Umbilical cord (tissue), 2 donors: Measurements from ENCODE around the gene TNIP2. TPM values are rescaled to one million over a fixed set of nuclear protein-coding genes. Genes with fewer than 3 reads are reported as not detected.
"Not testable (repeated sequence)": the region's sequence is repeated elsewhere in the genome, so short reads cannot be mapped to it uniquely, and the experiment has no call there.

Source experiments
- DNase-seq: peaks from one replicate; pipeline ENCODE4 v3.0.0-alpha.2; 2015; ENCODE audit warnings: low spot score
- total RNA-seq: library from RNA; depleted of rRNA; stranded (reverse); fragments of >200 nt; gene quantifications from one replicate; pipeline ENCODE4 v1.2.3, GENCODE V29; 2014; ENCODE audit warnings: low replicate concordance; ENCODE audit not compliant: insufficient read depth

Gene TNIP2
- total RNA-seq, 1 donor from 2014 or later = 25.5 TPM

DNA sequence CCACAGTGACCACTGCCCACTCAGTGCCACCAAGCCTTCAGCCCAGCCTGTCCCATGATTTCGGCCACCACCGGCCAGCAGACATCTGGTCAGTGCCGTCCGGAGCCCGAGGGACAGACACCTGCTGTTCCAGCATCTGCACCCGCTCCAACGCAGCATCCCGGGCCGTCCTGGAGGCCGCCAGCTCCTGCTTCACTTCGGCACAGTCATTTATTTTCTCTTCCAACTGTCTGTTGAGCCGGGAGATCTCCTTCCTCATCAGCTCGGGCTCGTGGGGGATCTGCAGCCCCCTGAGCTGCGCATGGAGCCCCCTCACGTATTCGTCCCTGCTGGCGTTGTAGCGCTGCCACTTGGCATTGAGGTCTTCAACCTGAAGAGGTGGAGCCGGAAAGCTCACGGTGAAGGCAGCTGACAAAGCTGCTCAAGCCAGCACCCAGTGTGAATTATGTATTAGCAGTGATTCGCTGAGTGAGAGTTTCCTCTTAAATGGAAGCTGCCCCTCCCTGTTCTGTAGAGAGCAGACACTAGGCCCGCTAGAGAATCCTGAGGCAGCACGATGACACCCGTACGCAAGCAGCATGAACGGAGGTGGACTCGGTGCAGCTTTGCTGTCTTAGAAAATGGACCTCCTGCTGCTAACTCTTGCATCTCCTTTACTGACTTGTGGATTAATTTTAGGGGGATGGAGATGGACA, 11.4 kb downstream of the TNIP2 start:
- no peak for DNase-seq

DNA sequence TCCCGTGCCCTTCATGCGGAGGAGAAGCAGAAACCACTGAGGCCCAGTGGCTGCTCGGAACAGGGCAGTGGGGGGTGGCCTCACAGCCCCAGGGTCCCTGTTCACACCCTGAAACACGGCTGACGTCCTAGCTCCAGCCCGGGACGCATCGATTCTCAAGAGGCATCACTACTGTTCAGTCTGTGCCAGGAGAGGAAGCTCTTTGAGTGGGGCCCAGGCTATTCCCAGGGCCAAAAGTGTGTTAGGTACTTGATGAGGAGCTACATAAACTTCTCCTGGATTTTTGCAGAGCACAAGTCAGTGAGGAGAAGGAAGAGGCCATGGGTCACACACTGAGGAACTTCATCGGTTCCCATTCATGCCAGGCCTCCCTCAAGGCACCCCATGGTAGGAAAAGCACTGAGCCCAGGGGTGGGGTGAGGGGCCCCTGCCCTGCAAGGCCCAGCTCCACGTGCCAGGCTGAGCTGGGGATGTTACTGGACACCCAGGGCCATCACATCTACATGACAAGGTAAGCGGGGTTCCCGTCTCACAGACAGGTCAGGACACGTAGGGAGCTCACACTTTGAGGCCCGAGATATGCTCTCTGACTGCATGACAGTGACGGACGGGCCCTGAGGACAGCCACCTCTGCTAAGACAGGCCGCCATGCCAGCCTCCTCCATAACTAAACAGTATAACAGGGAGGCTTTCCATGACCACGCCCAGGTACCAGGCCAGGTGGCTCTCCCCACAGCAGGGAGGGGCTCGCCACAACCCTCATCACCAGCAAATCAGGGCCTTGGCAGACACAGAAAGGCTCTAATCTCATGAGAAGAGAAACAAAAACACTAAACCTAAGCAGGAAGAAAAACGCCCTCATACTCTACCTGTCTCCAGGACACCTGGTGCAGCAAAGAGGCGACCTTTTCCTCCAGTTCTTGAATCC, 12.4 kb downstream of the TNIP2 start:
- DNase-seq = no peak

DNA sequence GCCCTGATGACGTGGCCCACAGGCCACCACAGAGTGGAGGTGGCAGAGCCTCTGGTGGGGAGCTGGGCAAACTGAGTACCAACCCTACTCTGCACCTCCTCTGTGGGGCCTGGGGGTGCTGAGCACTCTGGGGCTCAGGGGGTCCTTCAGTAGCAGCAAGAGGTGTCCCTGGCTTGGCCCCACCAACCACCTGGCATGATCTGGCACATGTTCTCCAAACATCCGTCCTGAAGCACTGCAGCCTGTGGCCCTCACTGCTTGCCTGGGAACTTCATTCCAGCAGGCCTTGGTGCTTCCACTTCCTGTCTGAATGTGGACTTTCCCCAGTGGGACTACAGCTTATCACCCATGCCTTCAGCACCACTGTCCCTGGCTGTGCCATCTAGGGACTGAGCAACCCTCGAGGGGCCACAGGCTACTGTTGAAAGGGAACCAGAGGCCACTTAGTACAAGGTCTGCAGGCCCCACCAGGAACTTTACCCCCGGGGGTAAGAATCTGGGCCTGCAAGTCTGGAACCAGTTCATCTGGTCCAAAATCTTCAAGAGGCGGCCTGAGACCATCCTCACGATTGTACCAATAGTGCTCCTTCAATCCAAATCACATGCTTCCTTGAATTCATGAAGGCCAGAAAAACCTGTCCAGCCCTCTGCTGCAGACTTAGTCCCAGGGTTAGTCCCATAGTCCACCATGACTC, 13.2 kb downstream of the TNIP2 start:
- no peak for DNase-seq

DNA sequence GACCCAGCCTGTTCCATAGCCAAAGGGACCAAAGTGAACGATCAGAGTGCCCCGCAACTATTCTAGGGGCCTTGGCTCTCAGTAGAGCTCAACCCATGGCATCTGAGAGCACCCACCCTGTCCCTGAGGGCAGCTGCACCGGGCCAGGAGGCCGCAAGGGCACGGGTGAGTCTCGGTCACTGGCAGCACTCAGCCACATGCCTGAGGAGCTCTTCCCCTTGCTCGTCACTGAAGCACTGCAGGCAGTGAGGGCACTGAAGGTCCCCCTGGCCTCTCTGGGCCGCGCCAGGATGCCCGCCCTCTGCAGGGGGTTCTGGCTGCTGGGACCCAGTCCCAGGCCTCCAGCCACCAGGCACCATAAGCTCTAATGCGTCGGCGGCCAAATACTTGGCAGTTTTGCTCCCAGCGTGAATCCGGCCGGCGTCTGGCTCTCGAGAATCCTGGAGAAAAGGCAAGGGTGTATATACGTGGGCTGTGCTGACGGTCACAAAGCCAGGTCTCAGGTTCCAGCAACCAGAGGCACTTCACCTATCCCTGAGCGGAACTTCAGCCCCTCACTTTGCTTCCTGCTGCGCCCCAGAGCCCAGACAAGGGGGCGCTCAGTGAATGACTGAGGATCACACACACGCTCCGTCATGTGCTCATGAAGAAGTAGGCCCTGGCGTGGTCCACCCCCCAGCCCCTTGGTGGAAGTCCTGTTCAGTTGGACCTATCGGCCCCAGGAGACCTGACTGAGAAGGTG, 13.9 kb downstream of the TNIP2 start:
- DNase-seq = no peak

DNA sequence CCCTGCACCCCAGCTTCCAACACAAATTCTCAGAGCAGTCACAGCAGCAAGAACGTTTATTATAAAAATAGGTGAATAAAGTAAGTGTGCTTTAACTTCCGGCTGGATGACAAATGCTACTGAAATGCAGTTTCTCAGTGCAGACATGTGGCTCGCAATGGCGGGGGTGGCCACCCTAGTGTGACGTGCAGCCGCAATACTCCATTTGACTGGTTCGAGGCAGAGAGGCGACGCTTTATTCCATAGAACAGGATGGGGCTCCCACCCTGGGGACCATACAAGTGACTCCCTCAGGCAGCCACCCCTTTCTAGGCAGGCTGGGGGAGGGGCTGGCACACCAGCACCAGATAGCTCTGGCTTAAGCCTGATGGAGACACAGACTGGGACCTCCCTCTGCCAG, 14.5 kb downstream of the TNIP2 start:
- no peak for DNase-seq

DNA sequence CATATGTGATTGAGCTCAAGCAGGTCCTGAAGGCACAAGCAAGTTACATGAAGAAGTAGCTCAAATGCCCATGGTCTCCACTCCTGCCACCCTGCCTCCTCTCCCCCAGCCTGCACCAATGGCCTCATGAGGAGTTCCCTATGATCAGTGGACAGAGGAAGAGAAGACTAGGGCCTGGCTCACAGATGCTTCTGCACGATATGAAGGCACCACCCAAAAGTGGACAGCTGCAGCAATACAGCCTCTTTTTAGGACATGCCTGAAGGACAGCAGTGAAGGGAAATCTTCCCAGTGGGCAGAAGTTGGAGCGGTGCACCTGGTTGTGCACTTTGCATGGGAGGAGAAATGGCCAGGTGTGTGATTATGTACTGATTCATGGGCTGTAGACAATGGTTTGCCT, 17.8 kb downstream of the TNIP2 start:
- not testable (repeated sequence) for DNase-seq

DNA sequence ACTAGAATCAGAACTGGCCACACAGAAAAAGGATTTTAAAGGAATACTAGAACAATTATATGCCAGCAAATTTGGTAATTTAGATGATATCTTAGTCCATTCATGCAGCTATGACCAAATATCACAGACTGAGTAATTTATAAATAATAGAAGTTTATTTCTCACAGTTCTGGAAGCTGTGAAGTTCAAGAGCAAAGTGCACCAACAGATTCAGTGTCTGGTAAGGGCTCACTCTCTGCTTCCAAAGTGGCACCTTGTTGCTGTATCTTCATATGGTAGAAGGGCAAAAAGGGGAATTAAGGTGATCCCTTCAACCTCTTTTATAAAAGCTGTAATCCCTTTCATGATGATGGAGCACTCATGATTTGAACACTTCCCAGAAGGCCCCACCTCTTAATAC, 20.3 kb downstream of the TNIP2 start:
- no peak for DNase-seq

DNA sequence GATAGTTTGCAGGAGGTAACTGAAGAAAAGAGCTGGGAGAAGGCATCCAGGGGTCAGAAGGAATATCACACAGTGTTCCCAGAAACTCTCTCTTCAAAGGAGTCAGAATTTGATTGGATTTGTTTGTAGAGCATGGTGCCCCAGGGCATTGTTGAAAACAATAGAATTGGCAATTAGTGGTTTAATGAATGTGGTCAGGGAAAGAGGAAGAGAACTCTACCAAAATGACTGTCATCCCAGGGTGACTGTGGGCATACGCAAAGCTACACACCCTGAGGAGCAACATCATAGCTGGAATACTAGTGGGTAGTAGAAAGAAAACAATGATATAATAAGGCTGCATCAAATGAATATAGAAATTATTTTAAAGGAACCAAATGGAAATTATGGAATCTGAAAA, 21.5 kb downstream of the TNIP2 start:
- no peak for DNase-seq

DNA sequence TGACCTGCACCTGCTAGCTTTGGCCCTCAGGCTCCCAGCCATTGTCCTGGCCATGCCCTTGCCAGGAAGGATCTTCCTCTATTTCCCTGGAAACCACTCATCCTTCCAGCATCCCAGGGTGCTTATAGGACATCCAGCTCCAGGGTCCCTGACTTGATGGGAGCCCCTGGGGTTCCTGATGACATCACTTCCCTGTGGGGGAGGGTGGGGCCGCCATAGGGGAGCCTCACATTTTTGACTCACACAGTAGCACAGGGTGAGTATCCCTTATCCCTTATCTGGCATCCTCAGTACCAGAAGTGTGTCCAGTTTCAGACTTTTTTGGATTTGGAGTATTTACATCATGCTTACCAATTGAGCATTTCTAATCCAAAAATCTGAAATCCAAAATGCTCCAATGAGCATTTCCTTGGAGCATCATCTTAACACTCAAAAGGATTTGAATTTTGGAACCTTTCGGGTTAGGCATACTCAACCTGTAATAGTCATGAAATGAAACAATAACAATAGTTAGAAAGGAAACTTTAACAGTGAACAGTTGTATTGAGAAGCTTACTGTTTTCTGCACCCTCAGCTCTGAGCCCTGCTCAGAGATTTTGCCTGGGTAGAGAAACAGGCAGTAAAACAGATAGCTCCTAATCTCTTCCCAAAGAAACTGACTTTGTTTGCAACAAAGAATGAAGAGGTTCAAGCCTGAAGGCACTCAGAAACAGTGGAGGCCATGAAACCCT, 22.1 kb downstream of the TNIP2 start:
- DNase-seq = no peak

DNA sequence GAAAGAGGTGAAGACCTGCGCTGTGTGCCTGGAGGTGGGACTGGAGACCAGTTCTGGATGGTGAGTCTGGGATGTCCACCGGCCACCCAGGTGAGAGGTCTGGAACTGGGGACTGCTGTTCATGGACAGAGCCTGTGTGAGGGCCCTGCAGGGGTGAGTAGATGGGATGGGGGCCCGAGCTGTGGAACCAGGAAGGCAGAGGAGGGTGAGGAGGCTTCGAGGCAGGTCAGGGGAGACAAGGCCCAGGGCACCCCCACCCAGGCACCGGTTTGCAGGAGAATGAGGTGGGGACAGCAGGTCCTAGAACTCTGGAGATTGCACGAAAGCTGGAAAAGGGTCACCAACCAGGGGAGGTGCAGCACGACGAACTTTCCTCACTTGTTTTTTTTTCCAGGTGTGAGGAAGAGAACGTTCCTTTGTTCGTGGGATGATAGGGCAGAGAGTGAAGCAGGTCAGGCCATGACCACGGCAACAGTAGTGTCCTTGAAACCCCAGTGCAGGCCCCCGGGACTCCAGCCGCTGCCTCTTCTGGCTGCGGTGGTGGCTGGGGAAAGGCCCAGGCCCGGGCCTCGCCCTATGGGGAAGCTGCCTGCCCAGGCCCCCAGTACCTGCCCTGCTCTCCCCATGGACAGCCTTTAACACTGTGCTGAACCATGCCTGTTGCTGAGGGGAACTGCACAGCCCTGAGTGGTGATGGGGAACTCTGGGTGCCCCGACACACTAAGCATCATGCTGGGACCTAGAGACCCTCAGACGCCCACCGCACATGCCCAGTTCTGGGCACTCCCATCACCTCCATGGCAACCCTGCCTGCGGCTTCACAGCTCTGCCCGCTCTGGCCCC, 22.9 kb downstream of the TNIP2 start:
- DNase-seq = no peak

DNA sequence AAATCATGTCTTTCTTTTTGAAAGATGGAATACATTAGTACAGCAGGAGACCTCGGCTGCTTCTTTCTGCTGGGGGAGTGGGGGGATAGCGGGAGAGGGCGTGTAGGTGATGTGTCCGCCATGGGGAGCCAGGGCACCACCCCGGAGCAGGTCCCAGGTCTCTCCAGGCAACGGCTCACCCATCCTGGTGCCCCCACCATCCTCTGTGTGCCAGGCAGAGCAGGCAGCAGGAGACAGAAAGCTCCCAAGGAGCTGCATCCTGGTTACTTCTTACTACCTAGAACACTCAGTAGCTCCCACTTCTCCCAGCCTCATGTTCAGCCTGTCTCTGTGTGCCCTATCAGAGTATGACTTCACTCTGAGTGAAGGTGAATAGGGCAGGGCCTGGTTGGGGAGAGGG, 23.6 kb downstream of the TNIP2 start:
- no peak for DNase-seq

DNA sequence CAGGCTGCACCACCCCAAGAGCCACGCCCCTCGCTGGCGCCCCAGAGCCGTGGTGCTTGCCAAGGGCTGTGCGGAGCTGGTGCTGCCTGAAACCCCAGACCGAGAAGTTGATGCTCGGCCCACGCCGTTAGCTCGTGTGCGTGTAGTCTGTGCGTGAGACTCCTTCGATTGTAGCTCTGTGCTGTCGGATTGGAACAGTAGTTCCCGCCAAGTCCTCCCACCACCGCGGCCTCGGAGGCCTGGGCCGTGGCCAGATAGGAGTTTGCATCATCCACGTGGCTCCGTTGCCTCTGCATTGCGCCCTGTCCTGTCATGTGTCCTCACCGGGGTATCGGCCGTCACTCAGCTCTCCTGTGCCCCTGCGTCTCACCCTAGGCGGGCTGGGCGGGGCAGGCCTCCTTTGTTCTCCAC, 24.2 kb downstream of the TNIP2 start:
- DNase-seq = no peak

DNA sequence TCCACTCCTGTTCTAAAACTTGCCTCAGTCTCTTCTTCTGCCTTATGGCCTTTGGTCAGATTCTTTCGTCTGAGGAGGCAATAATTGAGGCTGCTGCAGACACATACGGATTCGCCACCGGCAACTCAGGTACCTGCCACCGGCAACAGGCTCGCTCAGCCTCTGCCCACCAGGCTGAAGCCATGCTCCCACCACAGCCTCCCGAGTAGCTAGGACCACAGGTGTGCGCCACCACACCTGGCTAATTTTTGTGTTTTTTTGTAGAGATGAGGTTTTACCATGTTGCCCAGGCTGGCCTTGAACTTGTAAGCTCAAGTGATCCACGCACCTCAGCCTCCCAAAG, 26.6 kb downstream of the TNIP2 start:
- DNase-seq = no peak

DNA sequence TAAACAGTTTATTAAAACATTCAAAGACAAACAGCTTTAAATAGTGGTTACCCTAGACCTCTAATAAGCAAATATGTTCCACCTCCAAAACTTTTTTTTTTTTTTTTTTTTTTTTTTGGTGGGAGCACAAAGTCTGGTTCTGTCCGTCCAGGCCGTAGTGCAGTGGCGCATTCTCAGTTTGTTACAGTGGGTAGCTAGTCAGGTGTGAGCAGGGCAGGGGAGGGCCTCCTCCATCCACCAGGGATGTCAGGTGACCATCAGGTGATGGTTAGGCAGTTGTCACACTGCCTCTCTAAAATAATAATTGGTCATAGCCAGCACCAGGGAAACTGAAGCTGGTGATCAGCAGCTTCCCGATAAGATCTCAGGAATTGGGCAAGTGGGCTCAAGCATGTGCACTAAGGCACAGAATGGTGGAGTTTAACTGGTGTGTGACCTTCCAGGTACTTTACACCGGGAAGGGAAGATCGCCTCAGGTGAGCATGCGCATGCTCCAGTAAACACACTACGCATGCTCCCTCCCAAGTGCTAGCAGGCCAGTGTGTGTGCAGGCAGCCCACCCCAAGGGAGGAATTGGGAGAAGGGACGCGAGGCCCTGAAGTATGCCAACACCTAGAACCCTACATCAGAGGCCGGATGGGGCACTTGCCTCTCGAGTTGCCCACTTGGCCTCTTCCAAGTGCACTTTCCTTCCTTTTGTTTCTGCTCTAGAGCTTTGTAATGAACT, 27.2 kb downstream of the TNIP2 start:
- no peak for DNase-seq

DNA sequence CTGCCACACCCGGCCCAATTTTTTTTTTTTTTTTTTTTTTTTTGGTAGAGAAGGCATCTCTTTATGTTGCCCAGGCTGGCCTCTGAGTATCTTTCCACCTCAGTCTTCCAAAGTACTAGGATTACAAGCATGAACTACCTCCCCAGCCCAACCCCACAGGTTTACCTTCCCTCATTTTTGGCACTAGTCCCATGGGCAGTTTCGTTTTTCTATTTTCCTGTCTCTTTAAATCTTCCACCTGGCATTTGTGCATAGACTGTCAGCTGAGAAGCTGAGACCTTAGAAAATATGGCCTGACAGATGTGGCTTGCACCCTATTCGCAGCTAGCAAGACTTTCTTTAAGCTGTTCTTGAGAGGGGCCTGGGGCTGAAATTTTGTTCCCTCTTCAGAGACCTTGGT, 27.9 kb downstream of the TNIP2 start:
- DNase-seq = no peak

DNA sequence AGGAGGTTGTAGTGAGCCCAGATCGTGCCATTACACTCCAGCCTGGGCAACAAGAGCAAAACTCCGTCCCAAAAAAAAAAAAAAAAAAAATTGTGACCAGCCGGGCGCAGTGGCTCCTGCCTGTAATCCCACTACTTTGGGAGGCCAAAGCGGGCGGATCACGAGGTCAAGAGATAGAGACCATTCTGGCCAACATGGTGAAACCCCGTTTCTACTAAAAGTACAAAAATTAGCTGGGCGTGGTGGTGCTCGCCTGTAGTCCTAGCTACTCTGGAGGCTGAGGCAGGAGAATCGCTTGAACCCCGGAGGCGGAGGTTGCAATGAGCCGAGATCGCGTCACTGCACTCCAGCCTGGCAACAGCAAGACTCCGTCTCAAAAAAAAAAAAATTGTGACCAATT, 29.3 kb downstream of the TNIP2 start:
- not testable (repeated sequence) for DNase-seq

DNA sequence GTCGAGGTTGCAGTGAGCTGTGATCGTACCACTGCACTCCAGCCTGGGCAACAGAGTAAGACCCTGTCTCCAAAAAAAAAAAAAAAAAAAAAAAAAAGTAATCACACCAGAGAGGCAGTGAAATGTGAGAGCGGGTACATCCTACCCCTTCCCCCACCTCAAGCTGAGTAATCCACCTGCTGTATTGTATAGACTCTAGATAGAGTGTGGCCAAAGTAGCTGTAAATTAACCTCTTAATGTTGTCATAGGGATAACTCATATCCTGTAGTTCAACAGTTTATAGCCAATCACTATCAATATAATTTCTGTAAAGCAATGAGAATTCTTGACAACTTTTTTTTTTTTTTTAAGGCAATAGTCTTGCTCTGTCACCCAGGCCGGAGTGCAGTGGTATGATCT, 30.8 kb downstream of the TNIP2 start:
- DNase-seq = no peak

DNA sequence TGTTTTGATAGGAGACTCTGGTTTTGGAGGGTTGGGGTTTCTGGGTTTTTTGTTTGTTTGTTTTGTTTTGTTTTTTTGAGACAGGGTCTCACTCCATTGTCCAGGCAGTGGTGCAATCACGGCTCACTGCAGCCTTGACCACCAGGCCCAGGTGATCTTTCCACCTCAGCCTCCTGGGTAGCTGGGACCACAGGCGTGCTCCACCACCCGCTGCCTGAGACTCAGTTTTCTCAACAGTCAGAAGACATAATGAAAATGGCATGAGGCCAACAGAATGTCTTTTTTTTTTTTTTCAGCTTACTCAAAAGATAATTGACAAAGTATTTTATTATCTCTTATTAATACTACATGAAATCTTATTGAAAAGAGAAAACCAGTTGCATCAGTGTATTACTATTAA, 32.4 kb downstream of the TNIP2 start:
- DNase-seq = no peak

DNA sequence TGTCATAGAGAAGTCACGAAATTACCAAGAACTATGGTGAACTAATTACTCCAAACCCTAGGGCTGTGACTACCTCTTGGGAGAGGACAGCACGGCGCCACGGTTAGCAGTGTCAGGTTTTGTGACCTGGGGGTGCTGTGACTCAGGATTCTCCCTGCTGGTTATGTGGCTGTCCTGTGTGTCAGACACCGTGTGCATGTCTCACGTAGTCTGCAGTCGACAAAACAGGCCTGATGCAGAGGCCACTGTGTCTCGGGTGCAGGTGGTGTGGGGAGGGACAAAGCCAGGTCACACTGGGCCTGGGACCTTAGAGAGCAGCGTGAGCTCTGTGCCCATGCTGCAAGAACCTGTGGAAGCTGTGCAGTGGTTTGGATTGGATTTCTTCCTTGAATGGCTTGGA, 34.1 kb downstream of the TNIP2 start:
- DNase-seq = no peak

DNA sequence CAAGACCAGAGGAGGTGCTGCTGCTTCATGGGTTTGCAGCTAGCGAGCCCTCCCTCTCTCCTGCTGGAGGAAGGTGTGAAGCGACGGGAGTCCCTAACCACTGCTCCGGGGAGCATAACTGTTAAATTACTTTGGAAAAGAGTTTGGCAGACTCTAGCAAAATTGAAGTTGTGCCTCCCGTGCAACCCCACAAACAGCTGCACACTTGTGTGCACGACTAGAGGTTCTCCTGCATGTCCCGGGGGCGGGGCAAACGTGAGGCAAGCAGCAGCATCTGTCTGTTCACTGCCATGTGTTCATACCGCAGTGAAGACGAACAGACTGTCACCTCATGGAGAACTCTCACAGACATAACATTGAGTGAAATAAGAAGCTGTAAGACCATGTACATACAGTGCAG, 34.5 kb downstream of the TNIP2 start:
- no peak for DNase-seq
